GM23248 (cell line): ENCODE results near the gene DAB2IP. TPM values are rescaled to one million over a fixed set of nuclear protein-coding genes. Genes with fewer than 3 reads are reported as not detected.
A peak's percentile ranks its signal among the peaks of the same experiment; 100 is the strongest.

ENCODE experiments used
- DNase-seq: peaks from one replicate; pipeline ENCODE4 v3.0.0-alpha.2; 2015
- H2AFZ ChIP-seq: fragments of 200-600 bp; sonication (generic); 2 replicates; pipeline ENCODE4 v1.6.1; 2016; ENCODE audit warnings: antibody characterized with exemption
- H3F3A ChIP-seq: fragments of 200-600 bp; sonication (generic); 2 replicates; pipeline ENCODE4 v1.6.1; 2016; ENCODE audit warnings: mild to moderate bottlenecking, antibody characterized with exemption, mixed run types; ENCODE audit not compliant: insufficient read depth
- H3K27ac ChIP-seq: fragments of 200-600 bp; sonication (generic); 2 replicates; pipeline ENCODE4 v1.5.1; 2016; ENCODE audit warnings: mild to moderate bottlenecking
- H3K27me3 ChIP-seq: fragments of 200-600 bp; sonication (generic); replicated peaks from 2 replicates; pipeline ENCODE4 v1.6.1; 2016; ENCODE audit warnings: mild to moderate bottlenecking; ENCODE audit not compliant: insufficient read depth
- H3K36me3 ChIP-seq: fragments of 200-600 bp; sonication (generic); 2 replicates; pipeline ENCODE4 v1.6.1; 2016; ENCODE audit warnings: low read depth, mild to moderate bottlenecking
- H3K4me1 ChIP-seq: fragments of 200-600 bp; sonication (generic); 2 replicates; pipeline ENCODE4 v1.6.1; 2016; ENCODE audit warnings: mild to moderate bottlenecking; ENCODE audit not compliant: insufficient read depth
- H3K4me2 ChIP-seq: fragments of 200-600 bp; sonication (generic); one replicate; pipeline ENCODE4 v1.6.1; 2016; ENCODE audit warnings: mild to moderate bottlenecking; ENCODE audit not compliant: unreplicated experiment
- H3K4me3 ChIP-seq: fragments of 200-600 bp; sonication (generic); 2 replicates; pipeline ENCODE4 v1.5.1; 2016; ENCODE audit warnings: mild to moderate bottlenecking
- H3K79me2 ChIP-seq: fragments of 200-600 bp; sonication (generic); 2 replicates; pipeline ENCODE4 v1.6.1; 2016; ENCODE audit warnings: mild to moderate bottlenecking; ENCODE audit not compliant: insufficient read depth
- H3K9ac ChIP-seq: fragments of 200-600 bp; sonication (generic); 2 replicates; pipeline ENCODE4 v1.6.1; 2016; ENCODE audit warnings: mild to moderate bottlenecking
- H3K9me2 ChIP-seq: fragments of 200-600 bp; sonication (generic); 2 replicates; pipeline ENCODE4 v1.6.1; 2016; ENCODE audit warnings: mixed run types, mild to moderate bottlenecking, moderate library complexity; ENCODE audit not compliant: insufficient read depth
- H3K9me3 ChIP-seq: fragments of 200-600 bp; sonication (generic); one replicate; pipeline ENCODE4 v1.6.1; 2017; ENCODE audit warnings: low read depth
- H4K20me1 ChIP-seq: fragments of 200-600 bp; sonication (generic); 2 replicates; pipeline ENCODE4 v1.6.0; 2016; ENCODE audit not compliant: insufficient read depth
- EZH2 ChIP-seq: fragments of 200-600 bp; sonication (generic); IDR thresholded peaks from 2 replicates; pipeline ENCODE4 v1.6.1; 2018; ENCODE audit warnings: antibody characterized with exemption, mild to moderate bottlenecking; ENCODE audit not compliant: insufficient read depth, poor library complexity, severe bottlenecking
- EZH2phosphoT487 ChIP-seq: fragments of 200-600 bp; sonication (generic); IDR thresholded peaks from 2 replicates; pipeline ENCODE4 v1.6.1; 2018; ENCODE audit warnings: antibody characterized with exemption, moderate library complexity, mild to moderate bottlenecking, low read depth; ENCODE audit not compliant: insufficient read depth
- WGBS, 2 experiments: methylation state at CpG; one replicate each; pipeline ENCODE4 v1.1.6; 2015 to 2017; ENCODE audit warnings: low lambda C conversion rate in 2 of 2, low coverage in 1 of 2; ENCODE audit errors: missing lambda C conversion rate in 2 of 2; 5-methylcytosine and 5-hydroxymethylcytosine counted together
- in situ Hi-C: fragments of 300-500 bp; cut with MboI; formaldehyde crosslinking; loops from 2 replicates; pipeline ENCODE4 v1.15.0; 2020
- polyA plus RNA-seq: library from polyadenylated mRNA; unstranded; fragments of >200 nt; fragmentation: Nextera tagmentation; extraction: Ambion mirVana; gene quantifications from 2 replicates; pipeline ENCODE4 v1.2.1, GENCODE V29; 2016
- total RNA-seq: library from RNA; depleted of rRNA; stranded (reverse); fragments of >200 nt; shearing (Covaris generic); gene quantifications from 2 replicates; pipeline ENCODE4 v1.2.3, GENCODE V29; 2014

The DAB2IP gene
- total and polyA plus RNA-seq, 2 experiments from 2014 or later, result 2.6 to 19.7 TPM

DNA sequence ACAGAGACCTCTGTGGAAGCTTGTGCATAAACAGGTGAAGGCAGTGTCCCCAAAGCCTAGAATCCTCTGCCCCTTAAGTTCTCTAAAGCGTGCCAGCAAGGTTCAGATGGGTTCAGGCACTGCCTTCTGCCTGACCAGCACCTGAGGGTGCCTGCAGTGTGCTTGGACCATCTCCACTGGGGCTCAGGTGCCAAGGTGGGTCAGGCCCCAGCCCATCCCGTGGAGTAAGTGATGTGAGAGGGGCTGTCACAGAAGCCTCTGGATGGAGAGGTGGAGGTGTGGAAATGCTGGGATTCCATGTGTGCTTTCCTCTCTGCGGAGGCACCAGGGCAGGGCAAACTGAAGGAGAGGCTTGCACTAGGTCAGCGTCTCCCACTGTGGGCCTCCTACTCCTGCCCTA is 118.5 kb downstream of the DAB2IP start:
- H3K9ac ChIP-seq, result no peak overlapping the region
- H3K79me2 ChIP-seq, result no peaks in the 10 kb centered on the region
- H3K4me2 ChIP-seq, result no peak overlapping the region
- peaks cover 25% of the 10 kb centered on the region for H3K4me1 ChIP-seq
- DNase-seq, result no peak
- H3K36me3 ChIP-seq, result peaks cover 17% of the 10 kb centered on the region
- TF ChIP-seq EZH2phosphoT487, result no peak
- no peak for TF ChIP-seq EZH2
- H3K9me3 ChIP-seq, result no peaks in the 10 kb centered on the region
- H3F3A ChIP-seq, result no peaks in the 10 kb centered on the region
- in situ Hi-C loops, result no loop called here
- H4K20me1 ChIP-seq, result no peaks in the 10 kb centered on the region
- no peaks in the 10 kb centered on the region for H3K9me2 ChIP-seq
- no peaks in the 10 kb centered on the region for H3K27me3 ChIP-seq
- no peak overlapping the region for H3K27ac ChIP-seq
- 91 to 92% methylated on average over 4 of the region's 4 CpGs for WGBS, 2 experiments
- no peak overlapping the region for H3K4me3 ChIP-seq
- no peak overlapping the region for H2AFZ ChIP-seq

DNA sequence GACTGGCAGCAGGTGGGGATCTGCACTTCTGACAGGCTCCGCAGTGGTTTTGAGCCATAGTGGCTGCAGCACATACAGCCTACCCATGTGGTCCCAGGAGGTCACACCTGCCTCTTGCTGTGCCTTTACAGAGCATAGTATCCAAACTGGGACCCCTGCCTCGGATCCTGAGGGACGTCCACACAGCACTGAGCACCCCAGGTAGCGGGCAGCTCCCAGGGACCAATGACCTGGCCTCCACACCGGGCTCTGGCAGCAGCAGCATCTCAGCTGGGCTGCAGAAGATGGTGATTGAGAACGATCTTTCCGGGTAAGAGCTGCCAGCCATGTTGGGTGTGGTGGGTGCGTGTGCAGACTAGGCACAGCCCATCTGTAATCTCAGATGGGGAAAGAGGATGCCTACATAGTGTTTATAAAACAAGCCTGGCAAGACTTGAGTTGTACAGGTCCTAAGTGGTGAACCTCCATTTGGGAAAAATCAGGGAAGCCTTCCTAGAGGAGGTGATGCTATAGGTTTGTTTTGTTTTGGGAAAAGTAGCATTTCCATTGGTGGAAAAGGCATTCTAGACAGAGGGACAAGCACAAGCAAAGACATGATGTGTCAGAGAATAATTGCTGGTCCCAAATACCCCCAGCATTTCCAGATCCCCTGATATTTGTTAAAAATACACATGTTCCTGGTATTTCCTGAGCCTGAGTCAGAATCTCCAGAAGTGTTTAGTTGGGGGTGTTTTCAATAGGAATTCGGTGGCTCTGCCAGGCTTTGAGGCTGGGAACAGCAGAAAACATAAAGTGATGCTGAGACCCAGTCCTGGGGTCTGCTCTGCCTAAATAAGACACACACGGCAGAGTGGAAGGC is 119.2 kb downstream of the DAB2IP start:
- H3K4me3 ChIP-seq, result no peak overlapping the region
- no peak overlapping the region for H2AFZ ChIP-seq
- no peaks in the 10 kb centered on the region for H3F3A ChIP-seq
- DNase-seq, result peak; percentile 81
- H3K4me1 ChIP-seq, result peaks cover 18% of the 10 kb centered on the region
- H3K36me3 ChIP-seq, result peaks cover 17% of the 10 kb centered on the region
- H3K79me2 ChIP-seq, result no peaks in the 10 kb centered on the region
- no peaks in the 10 kb centered on the region for H3K9me3 ChIP-seq
- H3K9me2 ChIP-seq, result no peaks in the 10 kb centered on the region
- no peak overlapping the region for H3K9ac ChIP-seq
- 79 to 83% methylated on average over 10 of the region's 10 CpGs for WGBS, 2 experiments
- H3K27ac ChIP-seq, result peak overlapping the region; percentile 26; the same call in 1 of the 2 replicates
- H3K4me2 ChIP-seq, result peak overlapping the region; percentile 41
- H3K27me3 ChIP-seq, result no peaks in the 10 kb centered on the region
- TF ChIP-seq EZH2phosphoT487, result no peak
- no peak for TF ChIP-seq EZH2
- H4K20me1 ChIP-seq, result no peaks in the 10 kb centered on the region
- in situ Hi-C loops, result no loop called here

DNA sequence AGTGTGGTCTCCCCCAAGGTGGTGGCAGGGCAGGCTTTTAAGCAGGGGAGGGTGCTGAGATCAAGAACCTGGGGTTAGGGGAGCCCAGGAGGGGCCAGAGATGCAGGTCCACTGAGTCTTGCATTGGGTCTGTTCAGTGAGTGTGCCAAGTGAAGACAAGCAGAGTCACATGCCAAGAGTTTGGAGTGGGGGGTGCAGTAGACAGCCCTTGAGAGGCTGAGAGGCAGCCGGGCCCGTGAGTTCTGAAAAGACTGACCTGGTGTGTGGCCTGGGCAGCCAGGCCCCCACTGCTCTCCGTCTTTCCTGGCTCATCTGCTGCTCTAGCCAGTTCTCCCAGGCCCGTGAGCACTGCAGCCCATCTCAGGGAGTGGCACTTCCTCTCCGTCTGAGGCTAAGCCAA is 120.0 kb downstream of the DAB2IP start:
- no peaks in the 10 kb centered on the region for H4K20me1 ChIP-seq
- 77 to 80% methylated on average over 5 of the region's 5 CpGs for WGBS, 2 experiments
- no peaks in the 10 kb centered on the region for H3K79me2 ChIP-seq
- H3K27ac ChIP-seq, result no peak overlapping the region
- no peak overlapping the region for H2AFZ ChIP-seq
- H3K9me2 ChIP-seq, result no peaks in the 10 kb centered on the region
- no peaks in the 10 kb centered on the region for H3F3A ChIP-seq
- no peaks in the 10 kb centered on the region for H3K9me3 ChIP-seq
- no peak overlapping the region for H3K9ac ChIP-seq
- no peaks in the 10 kb centered on the region for H3K27me3 ChIP-seq
- TF ChIP-seq EZH2phosphoT487, result no peak
- TF ChIP-seq EZH2, result no peak
- DNase-seq, result peak; percentile 15
- H3K4me1 ChIP-seq, result peaks cover 14% of the 10 kb centered on the region
- in situ Hi-C loops, result no loop called here
- H3K4me3 ChIP-seq, result no peak overlapping the region
- peaks cover 17% of the 10 kb centered on the region for H3K36me3 ChIP-seq
- peak overlapping the region; percentile 41 for H3K4me2 ChIP-seq

DNA sequence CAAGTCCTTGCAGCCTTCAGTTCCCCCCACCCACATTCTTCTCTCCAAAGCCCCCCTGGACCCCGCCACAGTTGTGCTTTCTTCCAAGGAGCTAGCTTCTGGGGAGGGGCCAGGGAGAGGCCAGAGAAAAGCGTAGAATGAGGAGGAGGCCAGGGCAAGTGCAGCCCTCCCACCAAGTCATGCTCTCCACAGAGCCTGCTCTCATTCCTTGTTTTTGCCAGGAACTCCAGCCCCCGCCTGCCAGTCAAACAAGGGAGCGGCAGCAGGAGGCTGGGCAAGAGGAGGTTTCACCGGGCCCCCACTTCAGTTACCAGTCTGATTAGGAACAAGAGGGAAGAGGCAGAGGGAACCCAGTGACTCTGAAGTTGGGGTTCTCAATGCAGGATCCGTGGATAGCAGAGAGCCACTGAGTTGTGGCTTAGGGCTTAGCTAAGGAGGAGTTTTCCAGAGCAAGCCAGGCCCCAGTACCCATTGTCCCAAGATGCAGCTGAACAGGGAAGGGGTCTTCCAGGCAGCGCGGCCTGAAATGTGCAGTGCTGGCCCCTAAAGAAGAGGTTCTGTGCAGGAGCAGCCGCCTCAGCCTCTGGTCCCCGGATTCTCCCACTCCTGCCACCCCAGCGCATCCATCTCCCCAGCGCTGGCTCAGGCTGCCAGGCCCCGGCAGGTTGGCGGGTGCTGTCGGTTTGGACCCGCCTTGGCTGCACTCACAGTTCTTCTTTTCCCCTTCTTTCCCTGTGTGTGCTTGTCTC is 120.6 kb downstream of the DAB2IP start:
- H3K9me3 ChIP-seq, result no peaks in the 10 kb centered on the region
- H3K9me2 ChIP-seq, result no peaks in the 10 kb centered on the region
- H3F3A ChIP-seq, result no peaks in the 10 kb centered on the region
- H4K20me1 ChIP-seq, result no peaks in the 10 kb centered on the region
- WGBS, 2 experiments, result 97 to 98% methylated on average over 16 of the region's 16 CpGs
- H3K4me2 ChIP-seq, result no peak overlapping the region
- DNase-seq, result no peak
- no peak for TF ChIP-seq EZH2phosphoT487
- TF ChIP-seq EZH2, result no peak
- no peaks in the 10 kb centered on the region for H3K79me2 ChIP-seq
- no peak overlapping the region for H2AFZ ChIP-seq
- in situ Hi-C loops, result no loop called here
- H3K4me1 ChIP-seq, result peaks cover 14% of the 10 kb centered on the region
- no peaks in the 10 kb centered on the region for H3K27me3 ChIP-seq
- H3K4me3 ChIP-seq, result no peak overlapping the region
- H3K9ac ChIP-seq, result no peak overlapping the region
- H3K27ac ChIP-seq, result no peak overlapping the region
- H3K36me3 ChIP-seq, result peaks cover 11% of the 10 kb centered on the region
